Lung microvascular endothelial cell (primary cell): ENCODE results near the gene ADTRP. TPM values are rescaled to one million over a fixed set of nuclear protein-coding genes. Genes with fewer than 3 reads are reported as not detected.

Source experiments
- total RNA-seq: library from RNA; depleted of rRNA; stranded (reverse); fragments of >200 nt; gene quantifications from 2 replicates; pipeline ENCODE4 v1.2.1, GENCODE V29; 2014

Gene ADTRP
- total RNA-seq, 1 donor from 2014 or later = 0.20 TPM

Other genes with a start within 250 kb of the ADTRP start
- 1.1 and 2.0 TPM in 2 replicates for gene TMEM170B, start 241.1 kb downstream of the ADTRP start, total RNA-seq
- 6.8 and 8.5 TPM in 2 replicates for gene HIVEP1, start 233.5 kb upstream of the ADTRP start, total RNA-seq